Measurements from ENCODE around the gene HDHD2.

The HDHD2 gene

DNA sequence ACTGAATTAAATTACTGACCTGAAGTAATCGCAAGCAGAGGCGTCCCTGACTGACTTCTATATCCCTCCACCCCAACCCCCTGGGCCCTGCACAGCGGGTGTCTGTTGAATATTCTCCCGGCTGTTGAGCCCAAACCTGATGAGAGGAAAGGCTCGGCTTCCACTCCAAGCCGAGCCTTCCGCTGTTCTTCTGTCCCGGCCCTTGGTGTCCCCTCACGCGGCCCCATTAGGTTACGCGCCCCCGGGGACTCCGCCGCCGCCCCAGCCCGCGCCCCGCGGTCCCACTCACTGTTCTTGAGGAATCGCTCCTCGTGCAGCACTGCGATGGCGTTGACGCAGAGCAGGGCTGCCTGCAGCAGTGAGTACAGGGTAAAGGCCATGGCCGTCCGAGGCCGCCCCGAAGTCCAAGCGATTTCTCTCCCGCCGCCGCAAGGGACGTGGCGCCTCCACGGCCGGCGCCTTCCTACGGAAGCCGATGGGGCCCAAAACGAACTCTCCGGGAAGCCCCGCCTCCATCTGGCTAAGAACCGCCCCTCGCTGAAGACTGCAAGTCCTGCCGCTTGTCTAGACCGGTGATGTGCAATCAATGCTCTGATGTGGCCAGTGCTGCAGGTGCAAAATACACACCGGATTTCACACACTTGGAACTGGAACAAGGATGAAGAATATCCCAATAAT is 25.7 kb upstream of the HDHD2 start, which contains the start of gene IER3IP1:
TSS of gene IER3IP1 (minus strand) at position 467 of the 678 bp plus-strand sequence. CDS start at position 380, 87 bp downstream.
- TF ChIP-seq CTCF (IDR thresholded peaks at IDR 0.05; ENCODE audit: low read depth, low read length), result no peak
- peak within 1 kb of the TSS; percentile 70 for H3K4me3 ChIP-seq (ENCODE audit: low read depth, low read length)

DNA sequence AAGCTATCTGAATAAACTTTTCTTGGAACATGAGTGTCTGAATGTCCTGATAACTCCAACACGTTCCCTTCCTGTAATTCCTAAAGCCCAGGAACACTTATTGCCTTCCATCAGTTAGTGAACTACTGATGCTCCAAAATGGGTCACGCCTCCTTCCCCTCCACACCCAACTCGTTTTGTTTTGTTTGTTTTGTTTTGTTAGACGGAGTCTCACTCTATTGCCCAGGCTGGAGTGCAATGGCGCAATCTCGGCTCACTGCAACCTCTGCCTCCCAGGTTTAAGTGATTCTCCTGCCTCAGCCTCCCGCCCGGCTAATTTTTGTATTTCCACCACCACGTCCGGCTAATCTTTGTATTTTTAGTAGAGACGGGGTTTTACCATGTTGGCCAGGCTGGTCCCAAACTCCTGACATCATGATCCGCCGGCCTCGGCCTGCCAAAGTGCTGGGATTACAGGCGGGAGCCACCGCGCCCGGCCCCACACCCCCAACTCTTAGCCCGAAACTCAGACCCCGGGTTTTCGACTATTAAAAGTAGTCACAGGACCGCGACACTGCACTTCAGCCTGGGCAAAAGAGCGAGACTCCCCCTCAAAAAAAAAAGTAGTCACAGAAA is 25.1 kb upstream of the HDHD2 start:
- peak overlapping the region; percentile 70 for H3K4me3 ChIP-seq (ENCODE audit: low read depth, low read length)

DNA sequence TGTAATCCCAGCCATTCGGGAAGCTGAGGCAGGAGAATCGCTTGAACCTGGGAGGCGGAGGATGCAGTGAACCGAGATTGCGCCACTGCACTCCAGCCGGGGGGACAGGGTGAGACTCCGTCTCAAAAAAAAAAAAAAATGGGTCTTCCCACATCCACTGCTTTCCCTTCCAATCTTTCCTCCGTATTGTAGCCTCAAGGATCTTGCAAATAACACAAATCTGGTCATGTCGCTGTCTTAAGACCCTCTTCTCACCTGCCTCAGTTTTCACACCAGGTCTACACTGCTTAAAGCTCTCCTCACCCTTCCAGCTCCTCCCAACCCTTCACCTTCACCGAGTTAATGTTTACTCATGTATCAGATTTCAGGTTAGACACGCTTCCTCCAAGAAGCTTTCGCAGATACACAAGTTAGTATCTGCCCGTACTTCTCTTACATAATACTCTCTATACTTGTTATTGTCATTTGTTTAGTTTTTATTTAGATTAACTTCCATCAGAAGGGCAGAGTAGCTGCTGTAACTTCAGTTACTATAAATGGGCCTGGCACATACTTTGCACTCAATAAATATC is 24.3 kb upstream of the HDHD2 start:
- H3K4me3 ChIP-seq (ENCODE audit: low read depth, low read length), result peak overlapping the region; percentile 70
- no peak for TF ChIP-seq CTCF (IDR thresholded peaks at IDR 0.05; ENCODE audit: low read depth, low read length)

More for the DNA sequence above, 25.1 kb upstream of the HDHD2 start:
- TF ChIP-seq CTCF (IDR thresholded peaks at IDR 0.05; ENCODE audit: low read depth, low read length), result no peak

- TF ChIP-seq CTCF (IDR thresholded peaks at IDR 0.05; ENCODE audit: low read depth, low read length), result no peak
These were observed 22.2 kb upstream of the HDHD2 start for GRCh38 chr18:47172476-47172875.

GRCh38 chr18:47168913-47169312 is 18.6 kb upstream of the HDHD2 start:
- no peak for TF ChIP-seq CTCF (IDR thresholded peaks at IDR 0.05; ENCODE audit: low read depth, low read length)
- H3K4me3 ChIP-seq (ENCODE audit: low read depth, low read length), result no peak overlapping the region

More at GRCh38 chr18:47172476-47172875, 22.2 kb upstream of the HDHD2 start:
- H3K4me3 ChIP-seq (ENCODE audit: low read depth, low read length), result no peak overlapping the region

DNA sequence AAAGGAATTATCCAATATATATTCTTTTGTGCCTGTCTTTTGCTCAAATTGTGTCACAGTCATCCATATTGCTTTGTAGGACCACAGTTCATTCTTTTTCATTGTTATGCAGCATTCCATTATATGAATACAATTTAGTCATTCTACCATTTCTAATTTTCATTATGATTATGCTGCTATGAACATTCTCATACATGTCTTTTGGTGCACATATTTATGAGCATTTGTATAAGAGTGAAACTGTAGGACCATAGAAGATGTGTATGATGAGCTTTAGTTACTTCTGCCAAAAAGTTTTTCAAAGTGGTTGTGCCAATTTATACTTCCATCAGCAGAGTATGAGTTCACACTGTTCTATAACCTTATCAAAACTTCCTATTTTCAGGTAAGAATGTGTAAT is 18.2 kb upstream of the HDHD2 start:
- no peak for TF ChIP-seq CTCF (IDR thresholded peaks at IDR 0.05; ENCODE audit: low read depth, low read length)
- no peak overlapping the region for H3K4me3 ChIP-seq (ENCODE audit: low read depth, low read length)

GRCh38 chr18:47166294-47166693 is 16.0 kb upstream of the HDHD2 start:
- no peak overlapping the region for H3K4me3 ChIP-seq (ENCODE audit: low read depth, low read length)
- no peak for TF ChIP-seq CTCF (IDR thresholded peaks at IDR 0.05; ENCODE audit: low read depth, low read length)
